ENCODE measurements around the gene RACGAP1. TPM values are rescaled to one million over a fixed set of nuclear protein-coding genes. Genes with fewer than 3 reads are reported as not detected.

Gene RACGAP1
- total and polyA plus RNA-seq, 2 of the 8 experiments (the other 6 are each of a cell fraction or from before 2014, with no cell fraction given) = 18.0 to 66.3 TPM

GRCh38 chr12:49968471-49968870 lies 56.8 kb downstream of the RACGAP1 start:
- no peaks in the 10 kb centered on the region for H3K9me3 ChIP-seq (ENCODE audit: insufficient read depth in 2 of 2, low read depth in 1 of 2, low read length in 1 of 2)
- no peak overlapping the region for H2BK120ac ChIP-seq (replicated peaks; ENCODE audit: low read depth, low read length)
- H4K20me1 ChIP-seq (replicated peaks in 1 of 2; ENCODE audit: control insufficient read depth in 1 of 2, insufficient read depth in 2 of 2, low read length in 2 of 2) = no peaks in the 10 kb centered on the region
- H4K91ac ChIP-seq (replicated peaks; ENCODE audit: insufficient read length, low read length) = no peak overlapping the region
- no peak overlapping the region for H2BK15ac ChIP-seq (ENCODE audit: low read length)
- H2AFZ ChIP-seq (ENCODE audit: low read length) = no peak overlapping the region
- no peak overlapping the region; a peak in 1 of 4 replicates for H3K4me2 ChIP-seq (ENCODE audit: insufficient read depth in 1 of 2, low read depth in 2 of 2, low read length in 2 of 2)
- no peak overlapping the region for H3K4me3 ChIP-seq (ENCODE audit: extremely low read depth in 1 of 4, insufficient read depth in 2 of 4, low read depth in 3 of 4, low read length in 4 of 4)
- H3K23ac ChIP-seq (ENCODE audit: insufficient read length) = no peak overlapping the region
- H3K18ac ChIP-seq (ENCODE audit: extremely low read depth, low read length) = no peak overlapping the region
- H2BK20ac ChIP-seq (ENCODE audit: low read length) = no peak overlapping the region
- H4K8ac ChIP-seq (ENCODE audit: extremely low read depth, insufficient read depth, low read length) = no peak overlapping the region
- peaks cover 0 to 9% (median 3%) of the 10 kb centered on the region in 4 experiments; a peak in 5 of 7 replicates for H3K4me1 ChIP-seq (replicated peaks in 1 of 4; ENCODE audit: control insufficient read depth in 3 of 4, insufficient read depth in 4 of 4, low read length in 3 of 4)
- FAIRE-seq = no peak
- ChIA-PET POLR2A (ENCODE audit: partially characterized antibody) (interaction anchor here (0.8 to 2.7 kb wide), 4 partner anchors 9 to 139 kb away, joined by 3 to 9 read pairs (median 4); no protein-coding TSS in a partner anchor), CTCF (ENCODE audit: partially characterized antibody) (interaction anchor here (0.6 to 23.0 kb wide), 29 partner anchors 12 to 1949 kb away, joined by 3 to 420 read pairs (median 6); partner anchors contain the start of genes AQP2, ASIC1 and FAIM2)
- no peaks in the 10 kb centered on the region for H3K79me2 ChIP-seq (ENCODE audit: control insufficient read depth in 1 of 2, insufficient read depth in 2 of 2, low read length in 2 of 2)
- no peak overlapping the region for H2BK12ac ChIP-seq (ENCODE audit: low read depth, low read length)
- TF ChIP-seq YY1 (IDR thresholded peaks at IDR 0.05; ENCODE audit: low read depth, low read length) = no peak
- no peak for TF ChIP-seq SP2 (IDR thresholded peaks at IDR 0.05; ENCODE audit: low read length)
- no peak for TF ChIP-seq EZH2 (IDR thresholded peaks at IDR 0.05; ENCODE audit: low read depth, low read length, severe bottlenecking)
- no peak for TF ChIP-seq ASH2L (IDR thresholded peaks at IDR 0.05; ENCODE audit: low read length)
- no peak for TF ChIP-seq SP1 (IDR thresholded peaks at IDR 0.05; ENCODE audit: low read depth, low read length)
- TF ChIP-seq PHF8 (conservative IDR thresholded peaks at IDR 0.05; ENCODE audit: low read depth, low read length) = no peak
- TF ChIP-seq GABPA (IDR thresholded peaks at IDR 0.05; ENCODE audit: borderline replicate concordance, insufficient read depth, low read length) = no peak
- TF ChIP-seq MAX (IDR thresholded peaks at IDR 0.05) = no peak
- no peak for TF ChIP-seq KDM1A (IDR thresholded peaks at IDR 0.05; ENCODE audit: borderline replicate concordance, low read length)
- TF ChIP-seq TBP (IDR thresholded peaks at IDR 0.05; ENCODE audit: low read depth, low read length) = no peak
- no peak overlapping the region for H2AK5ac ChIP-seq (ENCODE audit: low read depth, low read length)
- H3K27me3 ChIP-seq (replicated peaks in 1 of 4; ENCODE audit: control insufficient read depth in 3 of 4, extremely low read depth in 1 of 4, insufficient read depth in 3 of 4, low read length in 3 of 4) = peaks cover 0 to 31% (median 12%) of the 10 kb centered on the region in 4 experiments; a peak in 6 of 7 replicates
- no peak overlapping the region for H3K56ac ChIP-seq (replicated peaks; ENCODE audit: insufficient read length, low read depth, low read length)
- no peak overlapping the region for H4K5ac ChIP-seq (ENCODE audit: insufficient read length, low read depth, low read length)
- no peak overlapping the region for H3K14ac ChIP-seq (ENCODE audit: insufficient read length)
- no peak overlapping the region for H3K27ac ChIP-seq (ENCODE audit: low read depth, low read length)
- WGBS, 2 experiments (ENCODE audit: extremely low coverage in 1 of 2, insufficient coverage in 1 of 2, insufficient read length in 1 of 2, insufficient replicate concordance in 2 of 2, low coverage in 1 of 2, low lambda C conversion rate in 2 of 2, missing lambda C conversion rate in 1 of 2) = 91% methylated on average over 6 of the region's 6 CpGs; no CpG with 5 or more reads in 1 of the 2 experiments
- H3K4ac ChIP-seq (replicated peaks; ENCODE audit: insufficient read length, low read depth, low read length) = no peak overlapping the region
- H3K36me3 ChIP-seq (ENCODE audit: control insufficient read depth in 2 of 4, insufficient read depth in 4 of 4, low read length in 3 of 4) = no peaks in the 10 kb centered on the region
- H3K9ac ChIP-seq (replicated peaks in 1 of 4; ENCODE audit: extremely low read depth in 1 of 4, low read depth in 3 of 4, low read length in 3 of 4) = no peak overlapping the region
- no peak for DNase-seq (ENCODE audit: low read depth in 1 of 2, low spot score in 2 of 2)
- H3K79me1 ChIP-seq (ENCODE audit: low read depth, low read length) = no peaks in the 10 kb centered on the region
- no peak overlapping the region for H2BK5ac ChIP-seq (ENCODE audit: low read depth, low read length)
- H3K23me2 ChIP-seq (ENCODE audit: low read depth, low read length) = no peaks in the 10 kb centered on the region
